ENCODE measurements around the gene MRPL46. TPM values are rescaled to one million over a fixed set of nuclear protein-coding genes. Genes with fewer than 3 reads are reported as not detected.

Gene MRPL46
- total RNA-seq, 1 donor from 2014 or later, result 21.2 TPM

DNA sequence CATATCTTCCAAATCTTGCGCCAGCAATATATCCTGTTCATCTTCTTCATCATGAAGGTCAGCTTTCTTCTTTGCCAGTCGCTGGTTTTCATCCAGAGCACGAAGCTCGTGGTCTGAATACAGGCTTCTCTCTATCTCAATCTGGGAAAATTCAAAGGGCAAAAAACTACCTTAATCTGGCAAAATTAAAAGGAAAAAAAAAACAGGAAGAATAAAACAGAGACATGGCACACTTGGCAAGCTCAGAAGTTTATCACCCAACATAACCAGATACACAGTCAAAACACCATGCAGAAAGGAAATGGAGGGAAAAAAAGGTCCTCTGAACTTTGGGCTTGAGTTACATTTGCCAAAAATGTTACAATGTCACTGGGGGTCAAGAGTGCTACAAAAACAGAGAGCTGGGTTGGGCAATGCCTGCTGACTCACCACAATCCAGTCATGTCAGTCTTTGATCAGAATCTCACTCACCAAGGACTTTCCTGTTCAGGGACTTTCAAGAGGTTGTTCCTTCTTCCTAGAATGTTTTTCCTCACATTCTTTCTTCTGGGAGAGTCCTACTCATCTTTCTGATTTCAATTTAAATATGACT is 1.5 kb downstream of the MRPL46 start:
- H3K4me1 Mint-ChIP-seq (ENCODE audit: unreplicated experiment), result peaks cover 25% of the 10 kb centered on the region
- TF ChIP-seq, protein P1, sequence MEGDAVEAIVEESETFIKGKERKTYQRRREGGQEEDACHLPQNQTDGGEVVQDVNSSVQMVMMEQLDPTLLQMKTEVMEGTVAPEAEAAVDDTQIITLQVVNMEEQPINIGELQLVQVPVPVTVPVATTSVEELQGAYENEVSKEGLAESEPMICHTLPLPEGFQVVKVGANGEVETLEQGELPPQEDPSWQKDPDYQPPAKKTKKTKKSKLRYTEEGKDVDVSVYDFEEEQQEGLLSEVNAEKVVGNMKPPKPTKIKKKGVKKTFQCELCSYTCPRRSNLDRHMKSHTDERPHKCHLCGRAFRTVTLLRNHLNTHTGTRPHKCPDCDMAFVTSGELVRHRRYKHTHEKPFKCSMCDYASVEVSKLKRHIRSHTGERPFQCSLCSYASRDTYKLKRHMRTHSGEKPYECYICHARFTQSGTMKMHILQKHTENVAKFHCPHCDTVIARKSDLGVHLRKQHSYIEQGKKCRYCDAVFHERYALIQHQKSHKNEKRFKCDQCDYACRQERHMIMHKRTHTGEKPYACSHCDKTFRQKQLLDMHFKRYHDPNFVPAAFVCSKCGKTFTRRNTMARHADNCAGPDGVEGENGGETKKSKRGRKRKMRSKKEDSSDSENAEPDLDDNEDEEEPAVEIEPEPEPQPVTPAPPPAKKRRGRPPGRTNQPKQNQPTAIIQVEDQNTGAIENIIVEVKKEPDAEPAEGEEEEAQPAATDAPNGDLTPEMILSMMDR (IDR thresholded peaks at IDR 0.05; ENCODE audit: unreplicated experiment), result no peak
- DNase-seq (ENCODE audit: low spot score), result no peak
- peaks cover 4% of the 10 kb centered on the region for H3K27me3 Mint-ChIP-seq (ENCODE audit: unreplicated experiment)
- H3K36me3 Mint-ChIP-seq (ENCODE audit: low read depth, unreplicated experiment), result no peaks in the 10 kb centered on the region
- no peaks in the 10 kb centered on the region for H3K9me3 Mint-ChIP-seq (ENCODE audit: unreplicated experiment)
- peak overlapping the region; percentile 93 for H3K27ac Mint-ChIP-seq (ENCODE audit: unreplicated experiment)
- peak overlapping the region; percentile 92 for H3K4me3 Mint-ChIP-seq (ENCODE audit: unreplicated experiment)

- H3K9me3 Mint-ChIP-seq (ENCODE audit: unreplicated experiment), result no peaks in the 10 kb centered on the region
- DNase-seq (ENCODE audit: low spot score), result no peak
- no peak overlapping the region for H3K4me3 Mint-ChIP-seq (ENCODE audit: unreplicated experiment)
- peak overlapping the region; percentile 55 for H3K27ac Mint-ChIP-seq (ENCODE audit: unreplicated experiment)
- TF ChIP-seq, protein P1 (IDR thresholded peaks at IDR 0.05; ENCODE audit: unreplicated experiment), result no peak
- peaks cover 25% of the 10 kb centered on the region for H3K4me1 Mint-ChIP-seq (ENCODE audit: unreplicated experiment)
- H3K27me3 Mint-ChIP-seq (ENCODE audit: unreplicated experiment), result peaks cover 4% of the 10 kb centered on the region
- H3K36me3 Mint-ChIP-seq (ENCODE audit: low read depth, unreplicated experiment), result no peaks in the 10 kb centered on the region
Observed at GRCh38 chr15:88463870-88464532, 3.2 kb downstream of the MRPL46 start.

GRCh38 chr15:88456733-88457132 is 10.5 kb downstream of the MRPL46 start:
- peaks cover 5% of the 10 kb centered on the region for H3K4me1 Mint-ChIP-seq (ENCODE audit: unreplicated experiment)
- no peaks in the 10 kb centered on the region for H3K9me3 Mint-ChIP-seq (ENCODE audit: unreplicated experiment)
- no peak overlapping the region for H3K27ac Mint-ChIP-seq (ENCODE audit: unreplicated experiment)
- TF ChIP-seq, protein P1 (IDR thresholded peaks at IDR 0.05; ENCODE audit: unreplicated experiment), result no peak
- H3K4me3 Mint-ChIP-seq (ENCODE audit: unreplicated experiment), result no peak overlapping the region
- no peaks in the 10 kb centered on the region for H3K36me3 Mint-ChIP-seq (ENCODE audit: low read depth, unreplicated experiment)
- no peak for DNase-seq (ENCODE audit: low spot score)
- peaks cover 1% of the 10 kb centered on the region for H3K27me3 Mint-ChIP-seq (ENCODE audit: unreplicated experiment)

DNA sequence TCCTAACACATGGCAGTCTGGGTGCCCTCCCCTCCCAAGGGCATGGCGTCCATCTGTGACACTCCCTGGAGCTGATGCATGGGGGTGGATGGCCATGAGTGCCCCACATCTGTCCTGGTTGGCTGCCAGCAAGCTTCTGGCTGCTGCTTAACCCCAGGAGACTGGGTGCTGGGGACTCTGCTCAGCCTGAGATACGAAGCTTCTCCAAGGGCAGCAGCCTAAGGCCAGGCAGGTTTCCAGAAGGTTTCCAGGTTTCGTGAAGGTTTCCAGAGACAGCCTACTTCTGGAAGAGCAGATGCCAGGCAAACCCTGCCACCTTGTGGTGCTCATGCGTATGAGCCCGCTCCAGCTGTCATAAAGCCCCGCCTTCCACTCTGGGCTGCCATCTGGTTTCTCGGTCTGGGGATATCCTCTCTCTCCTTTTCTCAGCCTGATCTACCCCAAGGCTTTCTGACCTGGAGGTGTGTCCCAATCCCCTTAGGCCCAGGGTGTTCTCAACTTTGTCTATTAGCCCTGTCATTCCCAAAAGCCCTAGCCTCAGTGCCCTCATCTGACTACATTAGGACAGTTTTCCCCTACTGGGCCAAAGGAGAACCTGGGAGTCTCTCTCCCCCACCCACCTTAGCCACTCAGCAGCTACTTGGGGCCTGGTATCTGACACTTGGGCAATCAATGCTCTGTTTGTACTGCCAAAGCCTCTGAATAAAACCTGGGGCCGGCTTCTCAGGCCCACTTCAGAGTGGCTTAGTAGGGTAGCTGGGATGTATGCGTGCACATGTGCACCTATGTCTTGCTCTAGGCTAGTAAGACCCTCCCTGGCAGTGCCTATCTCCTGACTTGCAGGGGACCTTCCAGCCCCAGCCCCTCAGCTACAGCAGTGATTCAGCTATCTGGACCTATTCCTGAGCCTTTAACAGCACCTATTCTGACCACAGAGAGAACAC is 12.0 kb downstream of the MRPL46 start:
- no peaks in the 10 kb centered on the region for H3K9me3 Mint-ChIP-seq (ENCODE audit: unreplicated experiment)
- H3K36me3 Mint-ChIP-seq (ENCODE audit: low read depth, unreplicated experiment), result no peaks in the 10 kb centered on the region
- peaks cover 5% of the 10 kb centered on the region for H3K4me1 Mint-ChIP-seq (ENCODE audit: unreplicated experiment)
- peak; percentile 70 for DNase-seq (ENCODE audit: low spot score)
- TF ChIP-seq, protein P1 (IDR thresholded peaks at IDR 0.05; ENCODE audit: unreplicated experiment), result peak; percentile 80
- H3K27ac Mint-ChIP-seq (ENCODE audit: unreplicated experiment), result no peak overlapping the region
- peaks cover 1% of the 10 kb centered on the region for H3K27me3 Mint-ChIP-seq (ENCODE audit: unreplicated experiment)
- H3K4me3 Mint-ChIP-seq (ENCODE audit: unreplicated experiment), result no peak overlapping the region

Data from endothelial cell (in vitro differentiated cells).